SK-N-SH (cell line): Measurements from ENCODE around the gene DISP2. TPM values are rescaled to one million over a fixed set of nuclear protein-coding genes. Genes with fewer than 3 reads are reported as not detected.

Experiments
- CTCF ChIA-PET: fragments of 300-600, 350-600 bp; formaldehyde crosslinking; extraction: SDS; loops from one replicate; lab custom pipeline; 2021; lab: Yijun Ruan, JAX
- POLR2A ChIA-PET: fragments of 350-600 bp; sonication (Branson Sonifier 250); formaldehyde crosslinking; extraction: SDS; loops from one replicate; lab custom pipeline; 2020; ENCODE audit warnings: antibody characterized with exemption, inconsistent platforms; lab: Yijun Ruan, JAX
- DNase-seq: peaks from one replicate; pipeline ENCODE4 v3.0.0; 2012
- H2AFZ ChIP-seq: fragments of 200-600 bp; sonication (generic); 2 replicates; pipeline ENCODE4 v1.8.1; 2016; ENCODE audit warnings: antibody characterized with exemption, mild to moderate bottlenecking, low read depth
- H3F3A ChIP-seq: fragments of 200-600 bp; sonication (generic); replicated peaks from 2 replicates; pipeline ENCODE3; 2016; ENCODE audit warnings: antibody characterized with exemption, mild to moderate bottlenecking; ENCODE audit not compliant: insufficient read depth
- H3K27ac ChIP-seq, 2 experiments: fragments of 200-500 bp in 1 of 2; fragments of 200-600 bp in 1 of 2; sonication (Bioruptor generic) in 1 of 2; sonication (generic), shearing (Covaris generic) in 1 of 2; 2 replicates each; pipeline versions ENCODE4 v1.5.1 to v1.6.1; 2014 to 2016; ENCODE audit warnings: low read depth in 2 of 2, inconsistent platforms in 1 of 2, low read length in 1 of 2, mild to moderate bottlenecking in 1 of 2, mixed read lengths in 1 of 2
- H3K27me3 ChIP-seq: fragments of 200-600 bp; sonication (generic), shearing (Covaris generic); 2 replicates; pipeline ENCODE4 v1.6.1; 2016; ENCODE audit warnings: mixed run types; ENCODE audit not compliant: insufficient read depth
- H3K36me3 ChIP-seq, 2 experiments: fragments of 200-500 bp in 1 of 2; fragments of 200-600 bp in 1 of 2; sonication (Bioruptor generic) in 1 of 2; sonication (generic) in 1 of 2; replicated peaks in 1 of 2; 2 replicates each; pipeline versions ENCODE3 to v1.5.1; 2014 to 2016; ENCODE audit warnings: low read length in 1 of 2, mild to moderate bottlenecking in 1 of 2; ENCODE audit not compliant: insufficient read depth in 2 of 2, control insufficient read depth in 1 of 2
- H3K4me1 ChIP-seq, 2 experiments: fragments of 200-500 bp in 1 of 2; fragments of 200-600 bp in 1 of 2; sonication (Bioruptor generic) in 1 of 2; sonication (generic), shearing (Covaris generic) in 1 of 2; 2 replicates each; pipeline versions ENCODE4 v1.5.1 to v1.6.1; 2014 to 2016; ENCODE audit warnings: low read depth in 1 of 2, low read length in 1 of 2, mixed run types in 1 of 2; ENCODE audit not compliant: insufficient read depth in 2 of 2, control insufficient read depth in 1 of 2
- H3K4me2 ChIP-seq: fragments of 200-600 bp; sonication (generic), shearing (Covaris generic); 2 replicates; pipeline ENCODE4 v1.6.1; 2017; ENCODE audit warnings: mixed run types
- H3K4me3 ChIP-seq, 2 experiments: fragments of 200-500 bp in 1 of 2; fragments of 200-600 bp in 1 of 2; sonication (Bioruptor generic) in 1 of 2; sonication (generic), shearing (Covaris generic) in 1 of 2; 2 replicates each; pipeline versions ENCODE4 v1.5.1 to v1.8.1; 2014 to 2016; ENCODE audit warnings: low read depth in 2 of 2, inconsistent platforms in 1 of 2, low read length in 1 of 2, mild to moderate bottlenecking in 1 of 2, mixed read lengths in 1 of 2, moderate library complexity in 1 of 2
- H3K79me2 ChIP-seq: fragments of 200-600 bp; sonication (generic); 2 replicates; pipeline ENCODE4 v1.8.1; 2017; ENCODE audit warnings: mild to moderate bottlenecking; ENCODE audit not compliant: insufficient read depth
- H3K9ac ChIP-seq: fragments of 200-600 bp; sonication (generic); 2 replicates; pipeline ENCODE4 v1.6.1; 2017; ENCODE audit warnings: mixed run types
- H3K9me2 ChIP-seq: fragments of 200-600 bp; sonication (generic); 2 replicates; pipeline ENCODE4 v1.6.1; 2017; ENCODE audit warnings: mixed run types
- H3K9me3 ChIP-seq: fragments of 200-600 bp; sonication (generic); 2 replicates; pipeline ENCODE4 v1.6.1; 2017; ENCODE audit warnings: mixed run types, mild to moderate bottlenecking, moderate library complexity
- H4K20me1 ChIP-seq: fragments of 200-600 bp; sonication (generic); 2 replicates; pipeline ENCODE4 v1.6.1; 2017; ENCODE audit warnings: mild to moderate bottlenecking, mixed run types; ENCODE audit not compliant: insufficient read depth
- CHD2 ChIP-seq: fragments of 150-350 bp; IDR thresholded peaks from 2 replicates; pipeline ENCODE4 v1.6.1; 2018; ENCODE audit warnings: low read length; ENCODE audit not compliant: partially characterized antibody
- CTCF ChIP-seq: fragments of 200-600 bp; sonication (generic); IDR thresholded peaks from 2 replicates; pipeline ENCODE4 v1.6.1; 2017; ENCODE audit warnings: antibody characterized with exemption, mild to moderate bottlenecking, moderate library complexity
- ELF1 ChIP-seq: IDR thresholded peaks from 2 replicates; pipeline ENCODE4 v1.4.0; 2012
- MAX ChIP-seq: IDR thresholded peaks from 2 replicates; pipeline ENCODE4 v1.4.0; 2012; ENCODE audit warnings: low read depth
- MXI1 ChIP-seq: IDR thresholded peaks from 2 replicates; pipeline ENCODE4 v1.6.1; 2012; ENCODE audit warnings: mild to moderate bottlenecking, low read depth, low read length, improper control_type of control experiment
- NFIC ChIP-seq: IDR thresholded peaks from 2 replicates; pipeline ENCODE4 v1.4.0; 2012; ENCODE audit warnings: borderline replicate concordance
- PBX3 ChIP-seq: IDR thresholded peaks from 2 replicates; pipeline ENCODE4; 2012
- RCOR1 ChIP-seq: fragments of 150-350 bp; IDR thresholded peaks from 2 replicates; pipeline ENCODE4 v1.6.1; 2017; ENCODE audit warnings: antibody characterized with exemption, low read length
- REST ChIP-seq: IDR thresholded peaks from 2 replicates; pipeline ENCODE4 v1.6.1; 2012; ENCODE audit warnings: mild to moderate bottlenecking, low read depth, low read length, moderate library complexity
- RFX5 ChIP-seq: IDR thresholded peaks from 2 replicates; pipeline ENCODE4 v1.6.1; 2012; ENCODE audit warnings: mild to moderate bottlenecking, improper control_type of control experiment, low read length
- SMC3 ChIP-seq: IDR thresholded peaks from 2 replicates; pipeline ENCODE4 v1.6.1; 2012; ENCODE audit warnings: low read depth, low read length, improper control_type of control experiment
- TEAD4 ChIP-seq: IDR thresholded peaks from 2 replicates; pipeline ENCODE4 v1.4.0; 2012; ENCODE audit warnings: mild to moderate bottlenecking, borderline replicate concordance; ENCODE audit not compliant: insufficient read depth
- ZBTB33 ChIP-seq: IDR thresholded peaks from 2 replicates; pipeline ENCODE4 v1.4.0; 2012; ENCODE audit warnings: low read depth, borderline replicate concordance
- WGBS: methylation state at CpG from one replicate; pipeline ENCODE4 v1.1.6; 2017; ENCODE audit warnings: low lambda C conversion rate; 5-methylcytosine and 5-hydroxymethylcytosine counted together
- polyA plus RNA-seq, 3 experiments: library from polyadenylated mRNA; depleted of rRNA; stranded (reverse); fragments of >200 nt; gene quantifications; 2 replicates each; pipeline ENCODE4 v1.2.3, GENCODE V29; 2012

Gene DISP2
- polyA plus RNA-seq, 1 of the 3 experiments (the other 2 are of a cell fraction), result 0.12 TPM

GRCh38 chr15:40329804-40330203 is 28.2 kb upstream of the DISP2 start:
- no peak overlapping the region for H3K9ac ChIP-seq
- peaks cover 2 to 4% of the 10 kb centered on the region in 2 experiments for H3K36me3 ChIP-seq

More at GRCh38 chr15:40329804-40330203, 28.2 kb upstream of the DISP2 start:
- Histone ChIP-seq H3K4me2 (no peak overlapping the region), H3K79me2 (peaks cover 9% of the 10 kb centered on the region; the same call in 1 of the 2 replicates), H3K27me3 (no peaks in the 10 kb centered on the region), H2AFZ (no peak overlapping the region), H3K4me1 (peaks cover 18 to 19% of the 10 kb centered on the region in 2 experiments), H3K9me3 (no peaks in the 10 kb centered on the region), H3K4me3 (no peak overlapping the region), H3F3A (peaks cover 27% of the 10 kb centered on the region), H3K27ac (no peak overlapping the region), H3K9me2 (no peaks in the 10 kb centered on the region), H4K20me1 (no peaks in the 10 kb centered on the region)
- 88% methylated on average over 7 of the region's 7 CpGs for WGBS
- DNase-seq, result no peak
- TF ChIP-seq MXI1 (no peak), CTCF (no peak), RCOR1 (no peak), RFX5 (no peak), REST (no peak), TEAD4 (no peak), MAX (no peak), SMC3 (no peak), PBX3 (no peak), NFIC (no peak), ZBTB33 (no peak), CHD2 (no peak), ELF1 (no peak)
- ChIA-PET CTCF (interaction anchor here (2.5 to 70.6 kb wide), 3 partner anchors 12 to 51 kb away, joined by 9 to 2194 read pairs (median 2194); partner anchors contain the start of genes ANKRD63, CCDC9B, DISP2 and INAFM2), POLR2A (no interaction called here)
